Peyer's patch (tissue), 4 donors: ENCODE data around the gene LARP1. TPM values are rescaled to one million over a fixed set of nuclear protein-coding genes. Genes with fewer than 3 reads are reported as not detected.
A peak's percentile ranks its signal among the peaks of the same experiment; 100 is the strongest.

Experiments
- DNase-seq, 3 donors: peaks; one replicate each; pipeline ENCODE4 v3.0.0-alpha.2; 2017 to 2019
- H3K27ac ChIP-seq, 4 donors: fragments of 200-600 bp; sonication (generic); one replicate each; pipeline ENCODE4 v1.5.1; 2016 to 2019
- H3K27me3 ChIP-seq, 2 donors: fragments of 200-600 bp; sonication (generic); one replicate each; pipeline ENCODE4 v1.5.1; 2019
- H3K36me3 ChIP-seq, 3 donors: fragments of 200-600 bp; sonication (generic); one replicate each; pipeline ENCODE4 v1.5.1; 2016 to 2019
- H3K4me1 ChIP-seq, 4 donors: fragments of 200-600 bp; sonication (generic); one replicate each; pipeline ENCODE4 v1.5.1; 2016 to 2019
- H3K4me3 ChIP-seq, 4 donors: fragments of 200-600 bp; sonication (generic); 1 replicate in 3 of 4; 2 replicates in 1 of 4; pipeline ENCODE4 v1.5.1; 2016 to 2019; ENCODE audit warnings: mild to moderate bottlenecking in 1 of 4
- H3K9me3 ChIP-seq, 4 donors: fragments of 200-600 bp; sonication (generic); one replicate each; pipeline ENCODE4 v1.5.1; 2016 to 2019; ENCODE audit warnings: mild to moderate bottlenecking in 1 of 4
- CTCF ChIP-seq, 6 experiments: fragments of 450-650 bp in 4 of 6; fragments of 200-600 bp in 2 of 6; sonication (generic) in 1 of 6; IDR thresholded peaks; one replicate each; pipeline ENCODE4 v1.5.1; 2017 to 2019; ENCODE audit warnings: antibody characterized with exemption in 6 of 6, mild to moderate bottlenecking in 3 of 6, moderate library complexity in 1 of 6
- POLR2A ChIP-seq, 2 donors: fragments of 450-650 bp; IDR thresholded peaks; one replicate each; pipeline ENCODE4 v1.5.1; 2017; ENCODE audit warnings: antibody characterized with exemption in 2 of 2, mild to moderate bottlenecking in 2 of 2, moderate library complexity in 2 of 2
- total RNA-seq, 4 donors: library from RNA; depleted of rRNA; stranded (reverse); fragments of >200 nt; gene quantifications; one replicate each; pipeline ENCODE4 v1.1.0, GENCODE V29; 2016

LARP1 gene
- total RNA-seq, 4 donors from 2014 or later: 84.1 to 177 (median 127) TPM

- H3K27ac ChIP-seq: no peak overlapping the region
- no peaks in the 10 kb centered on the region for H3K36me3 ChIP-seq
- no peak for DNase-seq
- H3K27me3 ChIP-seq: no peaks in the 10 kb centered on the region
- H3K9me3 ChIP-seq: no peaks in the 10 kb centered on the region
- TF ChIP-seq POLR2A (IDR thresholded peaks at IDR 0.05): no peak
- TF ChIP-seq CTCF (IDR thresholded peaks at IDR 0.05): no peak
- H3K4me1 ChIP-seq: peaks cover 0 to 19% (median 3%) of the 10 kb centered on the region in 4 donors
- H3K4me3 ChIP-seq: no peak overlapping the region
These were observed 33.6 kb upstream of the LARP1 start for GRCh38 chr5:154721481-154722058.

- no peaks in the 10 kb centered on the region for H3K36me3 ChIP-seq
- TF ChIP-seq CTCF (IDR thresholded peaks at IDR 0.05): no peak
- TF ChIP-seq POLR2A (IDR thresholded peaks at IDR 0.05): no peak
- no peaks in the 10 kb centered on the region for H3K27me3 ChIP-seq
- H3K9me3 ChIP-seq: no peaks in the 10 kb centered on the region
- DNase-seq: no peak
- H3K4me1 ChIP-seq: peaks cover 0 to 19% (median 3%) of the 10 kb centered on the region in 4 donors
- H3K4me3 ChIP-seq: no peak overlapping the region
- no peak overlapping the region for H3K27ac ChIP-seq
These were observed 33.1 kb upstream of the LARP1 start for GRCh38 chr5:154722097-154722496.

- Histone ChIP-seq H3K4me3 (no peak overlapping the region), H3K27me3 (no peaks in the 10 kb centered on the region), H3K36me3 (no peaks in the 10 kb centered on the region), H3K27ac (peak overlapping the region in 2 of 4 donors; percentile 81 to 87), H3K4me1 (peaks cover 0 to 19% (median 3%) of the 10 kb centered on the region in 4 donors), H3K9me3 (no peaks in the 10 kb centered on the region)
- no peak for TF ChIP-seq CTCF (IDR thresholded peaks at IDR 0.05)
- no peak for DNase-seq
These were observed 32.2 kb upstream of the LARP1 start for GRCh38 chr5:154722936-154723335.

GRCh38 chr5:154723740-154724505, 31.3 kb upstream of the LARP1 start:
- Histone ChIP-seq H3K9me3 (no peaks in the 10 kb centered on the region), H3K27me3 (no peaks in the 10 kb centered on the region), H3K27ac (peak overlapping the region in 3 of 4 donors; percentile 51 to 87 (median 81)), H3K4me1 (peaks cover 0 to 19% (median 3%) of the 10 kb centered on the region in 4 donors), H3K4me3 (no peak overlapping the region), H3K36me3 (no peaks in the 10 kb centered on the region)
- TF ChIP-seq POLR2A (IDR thresholded peaks at IDR 0.05) (no peak), CTCF (IDR thresholded peaks at IDR 0.05) (no peak)
- no peak for DNase-seq

GRCh38 chr5:154727361-154727760, 27.8 kb upstream of the LARP1 start:
- no peak for DNase-seq
- Histone ChIP-seq H3K4me3 (no peak overlapping the region), H3K27me3 (no peaks in the 10 kb centered on the region), H3K36me3 (no peaks in the 10 kb centered on the region), H3K9me3 (no peaks in the 10 kb centered on the region), H3K27ac (no peak overlapping the region), H3K4me1 (peaks cover 0 to 19% (median 3%) of the 10 kb centered on the region in 4 donors)
- TF ChIP-seq POLR2A (IDR thresholded peaks at IDR 0.05) (no peak), CTCF (IDR thresholded peaks at IDR 0.05) (no peak)
